Uterine smooth muscle cell (primary cell): Measurements from ENCODE around the gene OR2G2. TPM values are rescaled to one million over a fixed set of nuclear protein-coding genes. Genes with fewer than 3 reads are reported as not detected.

ENCODE experiments used
- total RNA-seq: library from RNA; depleted of rRNA; stranded (reverse); fragments of >200 nt; gene quantifications from 2 replicates; pipeline ENCODE4 v1.2.3, GENCODE V29; 2014

OR2G2 gene, protein sequence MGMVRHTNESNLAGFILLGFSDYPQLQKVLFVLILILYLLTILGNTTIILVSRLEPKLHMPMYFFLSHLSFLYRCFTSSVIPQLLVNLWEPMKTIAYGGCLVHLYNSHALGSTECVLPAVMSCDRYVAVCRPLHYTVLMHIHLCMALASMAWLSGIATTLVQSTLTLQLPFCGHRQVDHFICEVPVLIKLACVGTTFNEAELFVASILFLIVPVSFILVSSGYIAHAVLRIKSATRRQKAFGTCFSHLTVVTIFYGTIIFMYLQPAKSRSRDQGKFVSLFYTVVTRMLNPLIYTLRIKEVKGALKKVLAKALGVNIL
- total RNA-seq = not detected in 2 replicates

DNA sequence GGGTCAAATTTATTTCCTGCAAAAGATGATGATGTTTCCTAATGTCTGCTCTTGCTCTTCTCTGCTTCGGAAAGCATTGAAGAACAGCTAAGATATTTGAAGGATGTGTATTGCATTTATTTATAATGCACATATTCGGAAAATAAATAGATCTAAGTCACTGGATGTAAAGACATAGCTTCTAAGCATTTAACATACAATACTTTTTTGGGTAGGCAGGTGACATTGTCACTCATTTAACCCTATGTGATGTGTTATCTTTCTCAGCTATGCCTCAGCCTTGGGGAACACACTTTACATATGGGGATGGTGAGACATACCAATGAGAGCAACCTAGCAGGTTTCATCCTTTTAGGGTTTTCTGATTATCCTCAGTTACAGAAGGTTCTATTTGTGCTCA is at the start of gene OR2G2:
Gene OR2G2 (plus strand): TSS at position 301 of the 400 bp plus-strand sequence. CDS start 0 bp downstream, at position 301.

DNA sequence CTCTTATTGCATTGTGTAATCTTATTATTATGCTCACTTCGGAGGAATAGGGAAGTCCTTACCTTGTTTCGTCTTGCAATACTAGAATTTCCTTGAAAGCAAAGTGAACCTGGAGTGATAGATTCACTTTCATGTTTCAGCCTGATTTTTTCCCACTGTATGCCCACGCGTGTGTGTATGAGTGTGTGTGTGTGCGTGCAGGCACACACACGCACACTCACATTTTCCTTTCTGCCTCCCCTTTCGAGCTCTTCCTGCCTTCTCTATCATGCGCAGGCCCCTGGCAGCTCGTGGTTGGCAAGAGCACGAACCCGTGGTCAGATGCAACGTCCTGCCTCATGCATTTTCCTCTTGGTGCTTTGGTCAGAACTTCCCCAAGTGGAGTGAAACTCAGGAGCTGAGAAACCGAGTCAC is 39.4 kb upstream of the OR2G2 start, which contains the start of gene GCSAML:
Gene GCSAML (plus strand): TSS at position 366 of the 414 bp plus-strand sequence. CDS start 58 bp downstream, outside the sequence.

DNA sequence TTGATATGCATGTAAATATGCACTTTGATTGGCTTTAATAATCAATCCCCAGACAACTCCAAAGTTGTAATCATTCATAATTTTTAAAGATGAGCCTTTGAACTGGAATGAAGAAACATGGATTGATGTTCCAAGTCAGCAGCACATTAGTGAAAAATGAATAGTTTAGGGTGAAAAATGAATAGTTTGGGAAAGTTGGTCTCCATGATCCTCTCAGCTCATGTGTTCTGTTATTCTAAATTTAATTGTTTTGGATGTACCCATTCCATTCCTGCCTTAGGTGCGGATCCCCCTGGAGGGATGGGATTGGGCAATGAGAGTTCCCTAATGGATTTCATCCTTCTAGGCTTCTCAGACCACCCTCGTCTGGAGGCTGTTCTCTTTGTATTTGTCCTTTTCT is 17.1 kb downstream of the OR2G2 start, which contains the start of gene OR2G3:
Gene OR2G3 (plus strand): TSS at position 301 of the 400 bp plus-strand sequence. CDS start 0 bp downstream, at position 301.

Other genes with a start within 250 kb of the OR2G2 start
- gene NLRP3, start 172.2 kb upstream of the OR2G2 start, total RNA-seq = 0.62 and 1.7 TPM in 2 replicates
- not detected in 2 replicates for gene OR2B11, start 130.3 kb upstream of the OR2G2 start, total RNA-seq
- gene OR2C3, start 51.9 kb upstream of the OR2G2 start, total RNA-seq = not detected in 2 replicates
- gene GCSAML, start 39.2 kb upstream of the OR2G2 start, total RNA-seq = under 0.01 TPM in 1 of 2 replicates, not detected in the other
- not detected in 2 replicates for gene OR2G3, start 17.2 kb downstream of the OR2G2 start, total RNA-seq
- gene OR13G1, start 91.4 kb downstream of the OR2G2 start, total RNA-seq = not detected in 2 replicates
- gene OR6F1, start 128.3 kb downstream of the OR2G2 start, total RNA-seq = not detected in 2 replicates
- gene OR14K1, start 150.3 kb downstream of the OR2G2 start, total RNA-seq = not detected in 2 replicates
- gene OR14A2, start 159.8 kb downstream of the OR2G2 start, total RNA-seq = not detected in 2 replicates
- gene OR1C1, start 172.2 kb downstream of the OR2G2 start, total RNA-seq = not detected in 2 replicates
- gene OR14A16, start 235.8 kb downstream of the OR2G2 start, total RNA-seq = not detected in 2 replicates